Ammon's horn (tissue), 1 donor: ENCODE data around the gene METTL21C.
A peak's percentile ranks its signal among the peaks of the same experiment; 100 is the strongest.

Experiments
- DNase-seq: peaks from one replicate; pipeline ENCODE4 v3.0.0-alpha.2; 2016; ENCODE audit warnings: low spot score

Gene METTL21C

GRCh38 chr13:102667023-102667422 is 27.8 kb downstream of the METTL21C start:
- no peak for DNase-seq

- DNase-seq: no peak
Measured at GRCh38 chr13:102659168-102659713, 35.6 kb downstream of the METTL21C start.

- DNase-seq: no peak
Measured at GRCh38 chr13:102658660-102659059, 36.2 kb downstream of the METTL21C start.

GRCh38 chr13:102657630-102658029 is 37.2 kb downstream of the METTL21C start:
- no peak for DNase-seq

GRCh38 chr13:102654756-102655155 is 40.1 kb downstream of the METTL21C start:
- DNase-seq: no peak

GRCh38 chr13:102651892-102652291 is 43.0 kb downstream of the METTL21C start:
- DNase-seq: no peak

- no peak for DNase-seq
Measured at GRCh38 chr13:102651392-102651791, 43.5 kb downstream of the METTL21C start.

- DNase-seq: no peak
Measured at GRCh38 chr13:102650444-102650843, 44.4 kb downstream of the METTL21C start.

GRCh38 chr13:102648046-102648445 is 46.8 kb downstream of the METTL21C start:
- no peak for DNase-seq

- no peak for DNase-seq
Measured at GRCh38 chr13:102645701-102646100, 49.1 kb downstream of the METTL21C start.

- no peak for DNase-seq
Measured at GRCh38 chr13:102643656-102644055, 51.2 kb downstream of the METTL21C start.

- DNase-seq: peak; percentile 58
Measured at GRCh38 chr13:102642475-102642874, 52.4 kb downstream of the METTL21C start.

- no peak for DNase-seq
Measured at GRCh38 chr13:102642029-102642428, 52.8 kb downstream of the METTL21C start.

- DNase-seq: no peak
Measured at GRCh38 chr13:102638741-102639140, 56.1 kb downstream of the METTL21C start.
